LNCaP clone FGC (cell line): ENCODE data around the gene ITCH.

Source experiments
- DNase-seq: peaks from one replicate; pipeline ENCODE4 v3.0.0-alpha.2; 2011; ENCODE audit warnings: low read depth
- H3K4me3 ChIP-seq: 2 replicates; pipeline ENCODE4 v1.5.1; 2011; ENCODE audit warnings: mild to moderate bottlenecking, low read depth, low read length, control low read depth
- TF ChIP-seq, protein P1 (sequence below): IDR thresholded peaks from 2 replicates; pipeline ENCODE4 v1.5.1; 2012; ENCODE audit warnings: mild to moderate bottlenecking; ENCODE audit not compliant: control insufficient read depth, insufficient read depth; ENCODE audit errors: extremely low read depth

ITCH gene

DNA sequence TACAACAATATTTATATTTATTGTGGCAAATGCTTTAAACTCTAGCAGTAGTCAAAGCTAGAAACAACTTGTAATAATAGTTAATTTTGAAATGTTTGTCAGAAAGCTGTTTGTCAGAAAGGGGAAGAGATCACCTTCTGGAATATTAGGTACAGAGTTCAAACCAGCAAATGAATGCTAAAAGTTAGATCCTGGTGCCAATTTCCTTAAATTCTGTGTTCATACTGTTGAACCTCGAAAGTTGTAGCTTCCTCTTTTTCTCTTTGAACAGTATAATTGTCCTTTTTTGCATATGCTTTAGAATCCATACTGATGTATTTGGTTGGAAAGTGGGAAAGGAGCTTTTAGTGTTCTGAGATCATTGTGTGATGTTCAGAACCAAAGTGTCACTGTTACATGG lies 22.4 kb downstream of the ITCH start:
- H3K4me3 ChIP-seq, result no peak overlapping the region
- TF ChIP-seq, protein P1, sequence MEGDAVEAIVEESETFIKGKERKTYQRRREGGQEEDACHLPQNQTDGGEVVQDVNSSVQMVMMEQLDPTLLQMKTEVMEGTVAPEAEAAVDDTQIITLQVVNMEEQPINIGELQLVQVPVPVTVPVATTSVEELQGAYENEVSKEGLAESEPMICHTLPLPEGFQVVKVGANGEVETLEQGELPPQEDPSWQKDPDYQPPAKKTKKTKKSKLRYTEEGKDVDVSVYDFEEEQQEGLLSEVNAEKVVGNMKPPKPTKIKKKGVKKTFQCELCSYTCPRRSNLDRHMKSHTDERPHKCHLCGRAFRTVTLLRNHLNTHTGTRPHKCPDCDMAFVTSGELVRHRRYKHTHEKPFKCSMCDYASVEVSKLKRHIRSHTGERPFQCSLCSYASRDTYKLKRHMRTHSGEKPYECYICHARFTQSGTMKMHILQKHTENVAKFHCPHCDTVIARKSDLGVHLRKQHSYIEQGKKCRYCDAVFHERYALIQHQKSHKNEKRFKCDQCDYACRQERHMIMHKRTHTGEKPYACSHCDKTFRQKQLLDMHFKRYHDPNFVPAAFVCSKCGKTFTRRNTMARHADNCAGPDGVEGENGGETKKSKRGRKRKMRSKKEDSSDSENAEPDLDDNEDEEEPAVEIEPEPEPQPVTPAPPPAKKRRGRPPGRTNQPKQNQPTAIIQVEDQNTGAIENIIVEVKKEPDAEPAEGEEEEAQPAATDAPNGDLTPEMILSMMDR, result no peak
- DNase-seq, result no peak

DNA sequence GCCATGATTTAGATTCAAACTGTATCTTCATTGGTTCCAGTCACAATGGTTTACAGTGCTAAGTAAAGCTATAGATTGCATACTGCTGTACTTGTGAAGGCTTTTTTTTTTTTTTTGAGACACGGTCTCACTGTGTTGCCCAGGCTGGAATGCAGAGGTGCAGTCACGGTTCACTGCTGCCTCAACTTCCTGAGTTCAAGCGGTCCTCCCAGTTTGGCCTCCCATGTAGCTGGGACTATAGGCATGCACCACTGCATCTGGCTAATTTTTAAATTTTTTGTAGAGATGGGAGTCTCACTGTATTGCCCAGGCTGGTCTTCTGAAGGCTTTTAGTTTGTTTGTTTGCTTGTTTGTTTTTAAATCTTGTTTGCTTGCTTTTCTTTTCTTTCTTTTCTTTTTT lies 24.9 kb downstream of the ITCH start:
- no peak for DNase-seq
- H3K4me3 ChIP-seq, result no peak overlapping the region
- TF ChIP-seq, protein P1, result no peak

DNA sequence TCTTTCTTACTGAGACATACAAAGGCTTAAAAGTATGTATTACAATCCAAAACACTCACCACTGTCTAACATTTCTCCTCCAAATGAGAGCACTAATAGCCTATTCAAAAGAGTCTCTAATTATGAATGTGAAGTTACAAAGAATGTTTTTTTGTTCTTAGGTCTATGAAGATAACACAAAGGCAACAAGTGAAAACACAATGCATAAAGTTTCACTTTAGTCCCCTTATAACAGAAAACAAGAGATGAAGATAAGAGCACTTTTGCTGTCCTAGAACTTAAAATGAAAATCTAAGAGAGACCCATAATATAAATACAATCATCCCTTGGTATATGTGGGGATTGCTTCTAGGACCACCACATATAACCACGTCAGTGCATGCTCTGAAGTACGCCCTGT lies 25.6 kb downstream of the ITCH start:
- H3K4me3 ChIP-seq, result no peak overlapping the region
- TF ChIP-seq, protein P1, result no peak
- DNase-seq, result no peak

DNA sequence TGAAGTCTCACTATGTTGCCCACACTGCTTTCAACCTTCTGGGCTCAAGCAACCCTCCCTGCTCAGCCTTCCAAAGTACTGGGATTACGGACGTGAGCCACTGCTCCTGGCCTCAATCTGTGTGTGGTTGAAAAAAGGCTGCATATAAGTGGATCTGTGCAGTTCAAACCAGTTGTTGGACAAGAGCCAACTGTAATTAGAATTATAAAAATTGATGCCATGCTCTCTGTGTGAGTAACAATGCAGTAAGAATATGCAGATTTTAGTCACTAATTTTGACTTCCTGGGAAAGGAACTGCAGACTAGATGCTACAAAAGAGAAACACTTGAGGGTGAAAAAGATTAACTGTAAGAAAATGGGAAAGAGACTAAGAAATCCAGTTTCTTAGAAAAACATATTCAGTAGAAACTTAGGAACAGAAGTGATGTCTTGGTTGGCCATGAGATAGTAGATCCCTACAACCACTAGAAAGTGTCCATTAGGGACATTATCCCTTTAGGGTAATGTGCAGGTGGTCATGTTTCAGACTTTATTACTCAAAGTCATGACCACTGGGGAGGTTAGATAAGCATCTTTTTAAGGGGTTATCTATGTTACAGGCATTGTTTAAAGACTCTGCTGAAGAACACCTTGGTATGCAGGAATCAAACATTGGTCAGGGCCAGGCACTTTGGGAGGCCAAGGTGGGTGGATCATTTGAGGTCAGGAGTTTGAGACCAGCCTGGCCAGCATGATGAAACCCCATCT lies 26.3 kb downstream of the ITCH start:
- H3K4me3 ChIP-seq, result no peak overlapping the region
- TF ChIP-seq, protein P1, result no peak
- no peak for DNase-seq

DNA sequence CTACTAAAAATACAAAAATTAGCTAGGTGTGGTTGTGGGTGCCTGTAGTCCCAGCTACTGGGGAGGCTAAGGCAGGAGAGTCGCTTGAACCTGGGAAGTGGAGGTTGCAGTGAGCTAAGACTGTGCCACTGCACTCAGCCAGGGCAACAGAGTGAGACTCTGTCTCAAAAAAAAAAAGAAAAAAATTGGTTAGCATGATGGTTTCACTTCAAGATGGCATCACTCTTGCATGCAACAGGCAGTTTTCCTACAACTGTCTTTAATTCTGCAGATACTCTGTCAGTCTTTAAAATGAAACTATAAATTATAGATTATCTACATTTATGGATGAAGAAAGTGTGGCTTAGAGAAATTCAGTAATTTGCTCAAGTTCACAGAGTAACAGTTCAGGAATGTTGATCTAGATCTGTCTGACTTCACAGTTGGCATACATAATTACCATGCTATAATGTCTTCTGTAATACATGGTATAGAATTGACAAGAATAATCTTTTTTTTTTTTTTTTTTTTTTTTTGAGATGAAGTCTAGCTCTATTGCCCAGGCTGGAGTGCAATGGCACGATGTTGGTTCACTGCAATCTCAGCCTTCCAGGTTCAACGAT lies 27.0 kb downstream of the ITCH start:
- no peak overlapping the region for H3K4me3 ChIP-seq
- no peak for DNase-seq
- TF ChIP-seq, protein P1, result no peak

DNA sequence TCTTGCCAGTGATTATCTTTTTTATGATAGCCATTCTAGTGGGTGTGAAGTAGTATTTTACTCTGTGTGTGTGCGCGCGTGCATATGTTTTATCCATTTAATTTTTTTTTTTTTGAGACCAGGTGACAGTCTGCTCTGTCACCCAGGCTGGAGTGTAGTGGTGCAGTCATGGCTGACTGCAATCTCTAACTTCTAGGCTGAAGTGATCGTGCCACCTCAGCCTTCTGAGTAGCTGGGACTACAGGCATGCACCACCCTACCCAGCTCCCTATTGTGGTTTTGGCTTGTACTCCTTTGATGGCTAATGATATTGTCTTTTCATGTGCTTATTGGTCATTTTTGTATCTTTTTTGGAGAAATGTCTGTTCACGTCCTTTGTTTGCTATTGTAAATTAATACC lies 33.3 kb downstream of the ITCH start:
- TF ChIP-seq, protein P1, result no peak
- DNase-seq, result no peak
- H3K4me3 ChIP-seq, result no peak overlapping the region
